ENCODE data around the gene CYP2B6.
"Not testable (repeated sequence)": the region's sequence is repeated elsewhere in the genome, so short reads cannot be mapped to it uniquely, and the experiment has no call there.

CYP2B6 gene

GRCh38 chr19:41031916-41032315 is 40.8 kb downstream of the CYP2B6 start:
- Mint-ChIP-seq H3K9me3 (peaks cover 12% of the 10 kb centered on the region), H3K4me1 (peaks cover 14% of the 10 kb centered on the region), H3K27ac (no peak overlapping the region), H3K4me3 (no peak overlapping the region), H3K27me3 (peaks cover 34% of the 10 kb centered on the region), H3K36me3 (peaks cover 4% of the 10 kb centered on the region)
- no peak for DNase-seq
- CTCF ChIA-PET: no interaction called here

- Mint-ChIP-seq H3K27me3 (peaks cover 28% of the 10 kb centered on the region), H3K4me1 (peaks cover 14% of the 10 kb centered on the region), H3K27ac (peak overlapping the region; percentile 63), H3K9me3 (peaks cover 12% of the 10 kb centered on the region)
- H3K4me3 Mint-ChIP-seq, H3K36me3 Mint-ChIP-seq, CTCF ChIA-PET: not testable (repeated sequence)
- DNase-seq: peak; percentile 48
These were observed 42.2 kb downstream of the CYP2B6 start for GRCh38 chr19:41033324-41033723.

- no peak for DNase-seq
- no peak overlapping the region for H3K4me3 Mint-ChIP-seq
- H3K36me3 Mint-ChIP-seq: no peaks in the 10 kb centered on the region
- no peak overlapping the region for H3K27ac Mint-ChIP-seq
- CTCF ChIA-PET: no interaction called here
- peaks cover 9% of the 10 kb centered on the region for H3K4me1 Mint-ChIP-seq
- peaks cover 3% of the 10 kb centered on the region for H3K9me3 Mint-ChIP-seq
- peaks cover 11% of the 10 kb centered on the region for H3K27me3 Mint-ChIP-seq
These were observed 48.7 kb downstream of the CYP2B6 start for GRCh38 chr19:41039806-41040205.

DNA sequence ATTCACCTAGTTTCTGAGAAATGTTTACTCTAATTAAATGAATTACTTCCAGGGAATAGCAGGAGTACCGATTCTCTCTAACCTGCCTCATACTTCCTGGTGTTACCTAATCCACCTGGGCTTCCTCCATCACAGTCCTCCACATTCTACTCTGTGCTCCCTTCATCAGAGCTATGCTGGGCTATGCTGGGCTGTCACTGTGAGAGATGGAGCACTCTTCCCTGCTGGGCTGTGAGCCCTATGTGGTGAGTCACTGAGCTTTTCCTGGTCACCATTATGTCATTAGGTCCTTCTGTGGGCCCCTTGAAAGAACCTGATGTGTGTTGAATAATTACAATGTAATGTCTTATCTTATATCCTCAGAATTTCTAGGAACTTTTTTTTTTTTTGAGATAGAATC is 54.0 kb downstream of the CYP2B6 start:
- H3K9me3 Mint-ChIP-seq, H3K36me3 Mint-ChIP-seq, CTCF ChIA-PET, DNase-seq, H3K27ac Mint-ChIP-seq: not testable (repeated sequence)
- Mint-ChIP-seq H3K4me3 (peak overlapping the region; percentile 6), H3K27me3 (peaks cover 10% of the 10 kb centered on the region), H3K4me1 (peaks cover 15% of the 10 kb centered on the region)

GRCh38 chr19:41050426-41050825 is 59.3 kb downstream of the CYP2B6 start:
- DNase-seq: no peak
- Mint-ChIP-seq H3K27ac (no peak overlapping the region), H3K4me3 (no peak overlapping the region), H3K27me3 (peaks cover 44% of the 10 kb centered on the region), H3K4me1 (peaks cover 3% of the 10 kb centered on the region), H3K9me3 (no peaks in the 10 kb centered on the region), H3K36me3 (no peaks in the 10 kb centered on the region)
- CTCF ChIA-PET: no interaction called here

DNA sequence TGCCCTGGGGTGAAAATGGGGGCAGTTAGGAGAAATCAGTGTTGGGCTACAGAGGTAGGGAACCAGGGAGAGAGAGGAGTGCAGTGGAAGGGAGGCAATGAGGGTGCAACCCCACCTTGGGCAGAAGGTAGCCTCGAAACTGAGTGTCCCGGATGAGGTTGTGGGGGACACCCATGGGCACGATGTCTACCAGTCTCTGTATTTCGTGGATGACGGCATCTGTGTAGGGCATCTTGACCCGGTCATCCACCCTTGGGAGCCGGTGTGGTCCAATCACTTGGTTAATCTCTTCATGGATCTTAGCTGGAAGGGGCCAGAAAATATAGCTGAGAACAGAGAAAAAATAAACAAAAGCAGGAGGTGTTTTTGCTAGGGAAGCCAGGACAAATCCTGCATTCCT is 61.1 kb downstream of the CYP2B6 start:
- H3K27me3 Mint-ChIP-seq: peaks cover 52% of the 10 kb centered on the region
- H3K27ac Mint-ChIP-seq, H3K9me3 Mint-ChIP-seq, H3K4me1 Mint-ChIP-seq, DNase-seq, H3K36me3 Mint-ChIP-seq, H3K4me3 Mint-ChIP-seq: not testable (repeated sequence)
- CTCF ChIA-PET: interaction anchor here (0.6 kb wide), 1 partner anchor 520 kb away, joined by 3 read pairs; no protein-coding TSS in a partner anchor

- H3K4me3 Mint-ChIP-seq, H3K4me1 Mint-ChIP-seq, H3K9me3 Mint-ChIP-seq, DNase-seq, H3K36me3 Mint-ChIP-seq, H3K27ac Mint-ChIP-seq, CTCF ChIA-PET: not testable (repeated sequence)
- peaks cover 56% of the 10 kb centered on the region for H3K27me3 Mint-ChIP-seq
These were observed 62.2 kb downstream of the CYP2B6 start for GRCh38 chr19:41053331-41053730.

DNA sequence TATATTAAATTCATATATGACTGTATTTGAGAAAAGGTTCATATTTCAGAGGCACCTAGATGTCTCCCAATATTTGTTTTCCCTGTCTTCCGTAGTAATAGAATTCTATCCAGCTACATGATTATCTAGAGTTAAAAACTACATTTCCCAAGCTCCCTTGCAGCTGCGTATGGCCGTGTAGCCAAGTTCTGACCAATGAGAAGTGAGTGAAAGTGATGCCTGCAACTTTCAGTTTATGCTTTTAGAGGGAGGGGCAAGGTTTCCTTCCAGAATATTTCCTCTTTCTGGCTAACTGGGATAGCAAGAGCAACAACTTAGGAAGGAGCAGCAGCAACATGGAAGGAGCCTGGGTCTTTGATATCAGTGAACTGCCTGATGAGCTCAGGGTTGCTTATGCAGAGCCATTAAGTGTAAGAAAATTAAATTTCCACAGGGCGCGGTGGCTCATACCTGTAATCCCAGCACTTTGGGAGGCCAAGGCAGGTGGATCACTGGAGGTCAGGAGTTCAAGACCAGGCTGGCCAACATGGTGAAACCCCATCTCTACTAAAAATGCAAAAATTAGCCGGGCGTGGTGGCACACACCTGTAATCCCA is 74.0 kb downstream of the CYP2B6 start:
- CTCF ChIA-PET: interaction anchor here (1.3 kb wide), 1 partner anchor 90 kb away, joined by 5 read pairs; no protein-coding TSS in a partner anchor
- Mint-ChIP-seq H3K4me1 (peaks cover 3% of the 10 kb centered on the region), H3K4me3 (no peak overlapping the region), H3K9me3 (no peaks in the 10 kb centered on the region), H3K27ac (no peak overlapping the region), H3K27me3 (peaks cover 31% of the 10 kb centered on the region), H3K36me3 (no peaks in the 10 kb centered on the region)
- no peak for DNase-seq
